Testis (tissue), 3 donors: ENCODE measurements around the gene ENPEP. TPM values are rescaled to one million over a fixed set of nuclear protein-coding genes. Genes with fewer than 3 reads are reported as not detected.
A peak's percentile ranks its signal among the peaks of the same experiment; 100 is the strongest.

Experiments used
- DNase-seq: peaks from one replicate; pipeline ENCODE4 v3.0.0-alpha.2; 2019
- H3K27ac ChIP-seq, 2 donors: fragments of 200-600 bp; sonication (generic); one replicate each; pipeline ENCODE4 v1.5.1; 2019
- H3K27me3 ChIP-seq: fragments of 200-600 bp; sonication (generic); one replicate; pipeline ENCODE4 v1.5.1; 2019
- H3K36me3 ChIP-seq: fragments of 200-600 bp; sonication (generic); one replicate; pipeline ENCODE4 v1.5.1; 2017; ENCODE audit warnings: low read depth; ENCODE audit errors: missing control alignments
- H3K4me1 ChIP-seq: fragments of 200-600 bp; sonication (generic); one replicate; pipeline ENCODE4 v1.5.1; 2019
- H3K4me3 ChIP-seq, 2 donors: fragments of 200-600 bp; sonication (generic); one replicate each; pipeline ENCODE4 v1.5.1; 2017 to 2019
- H3K9me3 ChIP-seq: fragments of 200-600 bp; sonication (generic); one replicate; pipeline ENCODE4 v1.5.1; 2017
- POLR2A ChIP-seq: fragments of 450-650 bp; IDR thresholded peaks from one replicate; pipeline ENCODE4 v1.6.1; 2017; ENCODE audit warnings: antibody characterized with exemption, mild to moderate bottlenecking, moderate library complexity
- WGBS, 2 donors: methylation state at CpG; one replicate each; pipeline ENCODE4 v1.1.5; 2018; 5-methylcytosine and 5-hydroxymethylcytosine counted together
- intact Hi-C: fragments of 100-400 bp; cut with DNase I; formaldehyde crosslinking; loops from one replicate; pipeline ENCODE4 v1.15.1; 2023; ENCODE audit warnings: low total_unique reads
- polyA plus RNA-seq: library from polyadenylated mRNA; stranded (reverse); fragments of 350-450 nt; fragmentation: Illumina TruSeq; extraction: RNeasy Lipid Tissue Mini Kit (QIAGEN cat#74804); gene quantifications from one replicate; pipeline ENCODE4 v1.2.3, GENCODE V29; 2014; ENCODE audit warnings: low read depth, low replicate concordance; ENCODE audit not compliant: insufficient read depth
- total RNA-seq, 2 donors: library from RNA; depleted of rRNA; stranded (reverse); fragments of >200 nt; gene quantifications; one replicate each; pipeline ENCODE4 v1.2.3, GENCODE V29; 2016
- TF ChIP-seq, protein P1 (sequence below), 3 experiments: fragments of 450-650 bp in 2 of 3; fragments of 200-600 bp in 1 of 3; sonication (generic) in 1 of 3; IDR thresholded peaks; one replicate each; pipeline ENCODE4 v1.5.1; 2016 to 2019; ENCODE audit warnings: antibody characterized with exemption in 3 of 3, mild to moderate bottlenecking in 2 of 3, moderate library complexity in 1 of 3

ENPEP gene
- total and polyA plus RNA-seq, 3 donors from 2014 or later, result 1.7 to 2.4 (median 1.7) TPM

DNA sequence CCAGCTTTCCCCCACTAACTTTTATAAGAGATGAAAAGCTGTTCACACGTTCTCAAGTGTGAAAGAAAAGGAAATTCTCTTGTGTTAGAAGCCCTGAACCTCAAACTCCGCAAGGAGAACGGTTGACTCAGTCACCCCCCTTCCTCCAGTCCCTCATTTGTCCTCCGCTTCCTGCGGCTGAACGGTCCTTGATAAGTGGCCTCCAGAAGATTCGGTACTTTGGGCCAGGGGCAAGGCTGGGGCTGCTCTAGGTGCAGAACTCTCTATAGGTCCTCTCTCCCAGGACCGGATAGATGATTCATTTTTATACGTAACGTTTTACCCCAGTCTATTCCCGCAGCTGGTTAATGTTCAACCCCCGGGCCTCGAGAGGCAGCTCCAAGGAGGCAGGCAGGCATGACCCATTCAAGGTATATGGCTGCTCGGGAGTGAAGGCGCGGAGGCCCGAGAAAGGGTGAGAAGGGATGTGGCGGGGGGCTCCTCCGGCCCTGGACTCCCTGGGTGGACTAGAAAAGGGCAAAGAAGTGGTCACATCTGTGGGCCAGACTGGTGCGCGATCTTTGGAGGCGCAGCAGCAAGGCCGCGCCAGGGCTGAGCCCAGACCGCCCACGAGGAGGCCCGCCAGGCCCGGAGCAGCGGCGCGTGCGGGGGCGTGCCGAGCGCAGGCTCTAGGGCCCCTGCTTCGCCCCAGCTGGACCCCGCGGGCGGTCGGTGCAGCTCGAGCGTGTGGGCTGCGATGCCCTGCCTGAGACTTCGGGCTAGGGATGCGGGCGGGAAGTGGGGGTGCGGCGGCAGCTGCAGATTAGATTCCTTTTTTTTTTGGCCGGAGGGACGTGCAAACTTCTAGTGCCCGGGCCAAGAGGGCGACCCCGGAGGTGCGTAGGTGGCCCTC, 135.2 kb downstream of the ENPEP start:
- 4% methylated on average over 39 to 50 of the region's 54 CpGs for WGBS, 2 donors

GRCh38 chr4:110611968-110612447, 136.1 kb downstream of the ENPEP start:
- intact Hi-C loops, result no loop called here
- 3 to 7% methylated on average over 29 to 30 of the region's 30 CpGs for WGBS, 2 donors
- H3K4me3 ChIP-seq, result peak overlapping the region; percentile 4 to 27
- no peaks in the 10 kb centered on the region for H3K36me3 ChIP-seq
- H3K27me3 ChIP-seq, result no peaks in the 10 kb centered on the region
- no peaks in the 10 kb centered on the region for H3K4me1 ChIP-seq
- no peaks in the 10 kb centered on the region for H3K9me3 ChIP-seq
- no peak for TF ChIP-seq POLR2A
- TF ChIP-seq, protein P1, sequence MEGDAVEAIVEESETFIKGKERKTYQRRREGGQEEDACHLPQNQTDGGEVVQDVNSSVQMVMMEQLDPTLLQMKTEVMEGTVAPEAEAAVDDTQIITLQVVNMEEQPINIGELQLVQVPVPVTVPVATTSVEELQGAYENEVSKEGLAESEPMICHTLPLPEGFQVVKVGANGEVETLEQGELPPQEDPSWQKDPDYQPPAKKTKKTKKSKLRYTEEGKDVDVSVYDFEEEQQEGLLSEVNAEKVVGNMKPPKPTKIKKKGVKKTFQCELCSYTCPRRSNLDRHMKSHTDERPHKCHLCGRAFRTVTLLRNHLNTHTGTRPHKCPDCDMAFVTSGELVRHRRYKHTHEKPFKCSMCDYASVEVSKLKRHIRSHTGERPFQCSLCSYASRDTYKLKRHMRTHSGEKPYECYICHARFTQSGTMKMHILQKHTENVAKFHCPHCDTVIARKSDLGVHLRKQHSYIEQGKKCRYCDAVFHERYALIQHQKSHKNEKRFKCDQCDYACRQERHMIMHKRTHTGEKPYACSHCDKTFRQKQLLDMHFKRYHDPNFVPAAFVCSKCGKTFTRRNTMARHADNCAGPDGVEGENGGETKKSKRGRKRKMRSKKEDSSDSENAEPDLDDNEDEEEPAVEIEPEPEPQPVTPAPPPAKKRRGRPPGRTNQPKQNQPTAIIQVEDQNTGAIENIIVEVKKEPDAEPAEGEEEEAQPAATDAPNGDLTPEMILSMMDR (IDR thresholded peaks at IDR 0.05), result no peak
- DNase-seq, result no peak
- no peak overlapping the region for H3K27ac ChIP-seq

More for the DNA sequence above, 135.2 kb downstream of the ENPEP start:
- H3K4me3 ChIP-seq, result peak overlapping the region; percentile 4 to 27
- H3K36me3 ChIP-seq, result no peaks in the 10 kb centered on the region
- no peak for DNase-seq
- H3K27me3 ChIP-seq, result no peaks in the 10 kb centered on the region
- no peaks in the 10 kb centered on the region for H3K4me1 ChIP-seq
- no peaks in the 10 kb centered on the region for H3K9me3 ChIP-seq
- no peak for TF ChIP-seq POLR2A
- intact Hi-C loops, result no loop called here
- H3K27ac ChIP-seq, result no peak overlapping the region

GRCh38 chr4:110612631-110613269, 136.8 kb downstream of the ENPEP start:
- H3K4me1 ChIP-seq, result no peaks in the 10 kb centered on the region
- no peak for DNase-seq
- no peaks in the 10 kb centered on the region for H3K36me3 ChIP-seq
- no peaks in the 10 kb centered on the region for H3K9me3 ChIP-seq
- no peak overlapping the region for H3K4me3 ChIP-seq
- TF ChIP-seq, protein P1 (IDR thresholded peaks at IDR 0.05), result no peak
- no peak for TF ChIP-seq POLR2A
- H3K27ac ChIP-seq, result no peak overlapping the region
- WGBS, 2 donors, result 5 to 7% methylated on average over 14 to 23 of the region's 23 CpGs
- intact Hi-C loops, result no loop called here
- no peaks in the 10 kb centered on the region for H3K27me3 ChIP-seq

- WGBS, 2 donors, result 12 to 14% methylated on average over 3 of the region's 3 CpGs
- no peak overlapping the region for H3K4me3 ChIP-seq
Measured at GRCh38 chr4:110613745-110614144, 137.8 kb downstream of the ENPEP start.

More at GRCh38 chr4:110613745-110614144, 137.8 kb downstream of the ENPEP start:
- no peaks in the 10 kb centered on the region for H3K4me1 ChIP-seq
- DNase-seq, result no peak
- no peaks in the 10 kb centered on the region for H3K36me3 ChIP-seq
- no peak for TF ChIP-seq POLR2A
- TF ChIP-seq, protein P1 (IDR thresholded peaks at IDR 0.05), result no peak
- intact Hi-C loops, result no loop called here
- no peaks in the 10 kb centered on the region for H3K9me3 ChIP-seq
- no peaks in the 10 kb centered on the region for H3K27me3 ChIP-seq
- no peak overlapping the region for H3K27ac ChIP-seq
